Hippocampal formation (tissue), 2 donors: ENCODE results near the gene PPP1R3G.

Experiments used
- DNase-seq, 2 donors: peaks; one replicate each; lab custom pipeline; 2025; lab: John Stamatoyannopoulos, UW

The PPP1R3G gene

GRCh38 chr6:5094327-5094726 lies 9.2 kb downstream of the PPP1R3G start:
- no peak for DNase-seq

- DNase-seq, result no peak
Measured at GRCh38 chr6:5095236-5095635, 10.1 kb downstream of the PPP1R3G start.

GRCh38 chr6:5096482-5096881 lies 11.3 kb downstream of the PPP1R3G start:
- no peak for DNase-seq

- DNase-seq, result no peak
Measured at GRCh38 chr6:5098501-5099270, 13.5 kb downstream of the PPP1R3G start.

GRCh38 chr6:5099537-5099936 lies 14.4 kb downstream of the PPP1R3G start:
- DNase-seq, result no peak

GRCh38 chr6:5100806-5101205 lies 15.7 kb downstream of the PPP1R3G start:
- no peak for DNase-seq

GRCh38 chr6:5102267-5102970 lies 17.3 kb downstream of the PPP1R3G start:
- no peak for DNase-seq

- no peak for DNase-seq
Measured at GRCh38 chr6:5103250-5103649, 18.1 kb downstream of the PPP1R3G start.

- no peak for DNase-seq
Measured at GRCh38 chr6:5104667-5105066, 19.5 kb downstream of the PPP1R3G start.

GRCh38 chr6:5105146-5105545 lies 20.0 kb downstream of the PPP1R3G start:
- no peak for DNase-seq

- DNase-seq, result no peak
Measured at GRCh38 chr6:5107341-5107740, 22.2 kb downstream of the PPP1R3G start.

GRCh38 chr6:5108068-5108467 lies 22.9 kb downstream of the PPP1R3G start:
- no peak for DNase-seq

- DNase-seq, result no peak
Measured at GRCh38 chr6:5108536-5109150, 23.5 kb downstream of the PPP1R3G start.

GRCh38 chr6:5109436-5109835 lies 24.3 kb downstream of the PPP1R3G start:
- DNase-seq, result no peak

GRCh38 chr6:5110246-5110645 lies 25.1 kb downstream of the PPP1R3G start:
- no peak for DNase-seq

- no peak for DNase-seq
Measured at GRCh38 chr6:5111626-5112025, 26.5 kb downstream of the PPP1R3G start.

- DNase-seq, result no peak
Measured at GRCh38 chr6:5112066-5112799, 27.1 kb downstream of the PPP1R3G start.

GRCh38 chr6:5113096-5113495 lies 28.0 kb downstream of the PPP1R3G start:
- DNase-seq, result no peak

- no peak for DNase-seq
Measured at GRCh38 chr6:5115168-5115567, 30.0 kb downstream of the PPP1R3G start.

GRCh38 chr6:5116243-5116991 lies 31.3 kb downstream of the PPP1R3G start:
- DNase-seq, result no peak

- no peak for DNase-seq
Measured at GRCh38 chr6:5119090-5119951, 34.2 kb downstream of the PPP1R3G start.
